GF-D8 (cell line): Measurements from ENCODE around the gene COIL.

Source experiments
- DNase-seq: peaks from one replicate; lab custom pipeline; 2025; lab: John Stamatoyannopoulos, UW

The COIL gene

DNA sequence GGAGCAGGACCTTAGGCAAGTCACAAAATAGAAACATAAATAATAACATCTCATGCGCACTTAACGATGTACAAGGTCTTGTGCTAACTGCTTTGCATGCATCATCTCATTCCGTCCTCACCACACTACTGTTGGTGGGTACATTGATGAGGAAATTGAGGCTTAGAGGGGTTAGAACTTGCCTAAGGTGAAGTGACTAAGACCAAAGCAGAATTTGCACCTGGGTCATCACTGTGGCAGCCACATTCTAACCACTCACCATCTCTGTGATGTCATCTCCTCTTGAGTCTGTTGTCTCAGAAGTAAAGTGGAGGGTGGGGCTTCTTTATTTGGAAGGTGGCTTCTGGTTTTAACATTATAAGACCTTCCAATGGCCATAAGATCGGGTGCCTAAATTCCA lies 26.6 kb downstream of the COIL start:
- no peak for DNase-seq

GRCh38 chr17:56933868-56934267 lies 27.0 kb downstream of the COIL start:
- DNase-seq = no peak

DNA sequence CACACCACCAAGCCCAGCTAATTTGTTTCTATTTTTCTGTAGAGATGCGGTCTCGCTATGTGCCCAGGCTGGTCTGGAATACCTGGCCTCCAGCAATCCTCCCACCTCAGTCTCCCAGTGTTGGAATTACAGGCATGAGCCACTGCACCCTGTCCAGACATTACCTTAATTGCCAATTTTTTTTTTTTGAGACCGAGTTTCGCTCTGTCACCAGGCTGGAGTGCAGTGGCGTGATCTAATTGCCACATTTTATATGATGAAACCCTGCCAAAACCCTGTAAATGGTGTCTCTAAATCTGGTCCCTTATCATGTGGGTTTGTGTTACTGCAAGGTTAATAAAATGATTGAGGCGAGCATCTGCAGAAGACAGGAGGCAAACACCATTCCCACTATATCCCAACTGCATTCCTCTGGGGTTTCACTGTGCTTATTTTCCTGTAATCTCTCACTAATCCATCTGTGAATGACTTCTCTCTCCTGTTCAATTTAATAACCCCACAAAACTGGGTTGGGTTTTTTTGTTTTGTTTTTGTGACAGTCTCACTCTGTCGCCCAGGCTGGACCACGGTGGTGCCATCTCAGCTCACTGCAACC lies 27.6 kb downstream of the COIL start:
- DNase-seq = no peak

DNA sequence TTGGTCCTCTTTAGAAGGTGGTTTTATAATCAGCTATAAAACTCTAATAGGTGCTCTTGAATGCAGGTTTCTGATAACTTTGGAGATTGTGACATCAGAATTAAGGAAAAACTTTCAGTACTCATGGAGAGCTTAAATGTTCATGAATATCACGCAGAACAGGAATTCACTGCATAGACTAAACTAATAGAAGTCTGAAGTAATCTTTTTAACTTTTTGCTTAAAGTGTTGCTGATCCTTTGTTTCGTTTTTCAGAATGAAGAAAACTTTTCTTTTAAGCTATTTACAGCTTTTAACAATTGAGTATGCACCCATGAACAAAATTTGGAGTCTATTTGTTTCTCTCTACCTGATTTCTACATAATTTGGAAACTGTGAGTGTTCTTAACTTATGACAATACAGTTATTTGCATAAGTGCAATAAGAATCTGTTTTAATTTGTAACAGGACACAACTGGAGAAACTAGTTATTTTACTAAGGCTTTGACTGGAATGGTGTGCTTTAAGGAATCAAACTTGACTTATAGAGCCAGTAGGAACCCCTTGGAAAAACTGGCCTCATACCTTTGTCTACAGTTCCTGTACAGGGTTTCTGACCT lies 30.0 kb downstream of the COIL start:
- no peak for DNase-seq

DNA sequence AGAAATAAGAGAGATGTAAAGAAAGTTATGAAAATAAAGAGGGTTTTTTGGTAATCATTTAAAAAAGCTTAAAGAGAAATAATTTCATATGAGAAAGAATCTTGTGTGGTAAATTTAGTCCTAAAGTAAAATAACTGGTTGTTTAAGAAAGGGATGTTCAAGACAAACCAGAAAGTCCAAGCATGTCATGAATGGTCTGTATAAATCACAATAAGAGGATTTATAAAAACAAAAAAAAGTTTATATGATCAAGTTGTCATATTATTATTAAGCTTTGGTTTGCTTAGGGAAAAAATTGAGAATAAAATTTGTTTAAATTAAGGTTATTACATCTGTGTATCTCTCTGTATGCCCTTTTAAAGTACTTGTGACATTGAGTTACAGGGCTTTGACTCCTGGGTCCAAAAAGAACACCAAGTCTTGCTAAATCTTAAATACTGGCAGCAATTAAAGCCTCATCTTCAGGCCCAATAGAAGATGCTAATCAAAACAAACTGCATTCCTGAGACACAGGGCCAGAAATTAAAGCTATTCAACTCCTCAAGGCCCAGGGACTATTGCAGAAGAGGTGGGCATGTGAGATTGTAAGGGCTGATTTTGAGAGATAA lies 31.4 kb downstream of the COIL start:
- no peak for DNase-seq

- DNase-seq = no peak
These were observed 32.3 kb downstream of the COIL start for GRCh38 chr17:56928586-56928985.

DNA sequence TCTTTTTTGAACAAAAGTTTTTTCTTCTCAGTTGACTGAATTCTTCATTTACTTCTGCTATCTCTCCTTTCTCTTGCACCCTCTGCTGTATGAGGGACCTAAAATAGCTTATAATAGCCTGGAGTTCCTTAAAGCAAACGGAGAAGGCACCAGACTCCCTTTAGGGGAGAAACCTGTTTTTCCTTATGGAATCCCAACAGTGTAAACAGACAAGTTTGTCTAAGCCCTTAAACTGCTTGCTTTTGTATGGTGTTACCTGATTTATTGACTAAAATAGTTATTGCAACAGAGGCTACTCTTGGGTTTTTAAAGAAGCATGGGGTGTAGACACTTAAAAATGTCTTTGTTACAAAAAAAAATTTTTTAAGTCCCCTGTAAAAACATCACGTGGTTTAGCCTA lies 34.1 kb downstream of the COIL start:
- no peak for DNase-seq

DNA sequence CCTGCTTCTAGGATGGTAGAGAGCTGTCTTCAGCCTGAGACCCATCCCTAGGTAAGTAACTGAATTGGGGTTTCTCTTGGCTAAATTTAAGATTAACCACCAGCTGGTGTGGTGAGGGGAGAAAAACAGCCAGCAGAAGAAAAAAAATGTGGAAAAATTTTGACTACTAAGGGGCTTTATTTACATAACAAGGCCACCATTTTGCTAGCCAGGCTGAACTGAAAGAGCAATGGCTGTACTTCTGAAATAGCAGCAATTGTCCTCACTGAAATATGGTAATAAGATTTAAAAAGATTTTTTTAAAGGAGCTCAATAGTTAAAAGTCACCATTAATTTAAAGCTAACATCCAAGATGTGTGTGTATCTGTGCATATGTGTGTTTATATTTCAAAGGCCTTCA lies 34.6 kb downstream of the COIL start:
- DNase-seq = no peak

DNA sequence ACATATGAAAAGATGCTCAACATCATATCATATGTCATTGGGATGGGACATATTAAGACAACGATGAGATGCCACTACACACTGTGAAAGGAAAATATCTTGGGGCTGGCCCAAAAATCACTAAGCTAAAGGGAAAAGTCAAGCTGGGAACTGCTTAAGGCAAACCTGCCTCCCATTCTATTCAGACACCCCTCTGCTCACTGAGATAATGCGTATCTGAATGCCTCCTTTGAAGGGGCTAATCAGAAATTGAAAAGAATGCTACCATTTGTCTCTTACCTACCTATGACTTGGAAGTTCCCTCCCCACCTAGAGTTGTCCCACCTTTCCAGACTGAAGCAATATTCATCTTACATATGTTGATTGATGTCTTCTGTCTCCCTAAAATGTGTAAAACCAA lies 35.8 kb downstream of the COIL start:
- DNase-seq = no peak

- DNase-seq = peak; percentile 15
These were observed 41.1 kb downstream of the COIL start for GRCh38 chr17:56919717-56920116.

GRCh38 chr17:56918916-56919315 lies 41.9 kb downstream of the COIL start:
- peak; percentile 96 for DNase-seq

GRCh38 chr17:56917559-56918296 lies 43.1 kb downstream of the COIL start:
- no peak for DNase-seq

DNA sequence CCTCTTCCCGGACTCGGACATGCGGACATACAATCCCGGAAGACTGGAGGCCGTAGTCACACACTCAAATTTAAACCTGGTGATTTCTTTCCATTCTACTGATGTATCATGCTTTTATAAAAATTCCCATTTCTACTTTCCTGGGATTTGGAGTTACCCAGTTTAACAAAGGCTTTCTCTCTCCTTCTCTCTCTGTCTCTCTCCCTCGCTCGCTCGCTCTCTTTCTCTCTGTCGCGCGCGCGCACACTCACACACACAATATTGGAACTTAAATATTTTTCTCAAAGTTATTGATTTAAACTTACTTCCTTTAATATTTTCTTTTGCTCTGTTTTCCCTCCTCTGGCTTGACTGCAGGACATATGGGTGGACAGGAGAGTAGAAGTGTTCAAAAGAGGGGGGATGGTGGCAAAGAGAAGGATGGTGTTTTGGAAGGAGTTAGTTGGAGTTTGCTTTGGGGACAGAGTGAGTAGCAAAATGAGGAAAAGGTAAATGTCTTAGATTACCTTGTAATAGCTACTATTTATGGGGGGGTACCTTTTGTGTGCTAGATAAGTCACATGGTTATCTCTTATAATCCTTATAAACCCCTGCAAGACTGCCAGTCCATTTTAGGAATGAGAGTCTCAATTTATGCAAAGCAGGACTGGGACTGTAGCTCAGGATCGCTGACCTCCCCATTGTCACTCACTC lies 46.1 kb downstream of the COIL start:
- peak; percentile 35 for DNase-seq

GRCh38 chr17:56913867-56914580 lies 46.8 kb downstream of the COIL start, which contains the start of gene TRIM25:
TSS of gene TRIM25 (minus strand) at chr17:56914049. CDS start at chr17:56913988, 61 bp downstream.
- DNase-seq = peak; percentile 71

GRCh38 chr17:56913353-56913866 lies 47.4 kb downstream of the COIL start:
- no peak for DNase-seq

GRCh38 chr17:56913000-56913311 lies 47.9 kb downstream of the COIL start:
- DNase-seq = no peak

DNA sequence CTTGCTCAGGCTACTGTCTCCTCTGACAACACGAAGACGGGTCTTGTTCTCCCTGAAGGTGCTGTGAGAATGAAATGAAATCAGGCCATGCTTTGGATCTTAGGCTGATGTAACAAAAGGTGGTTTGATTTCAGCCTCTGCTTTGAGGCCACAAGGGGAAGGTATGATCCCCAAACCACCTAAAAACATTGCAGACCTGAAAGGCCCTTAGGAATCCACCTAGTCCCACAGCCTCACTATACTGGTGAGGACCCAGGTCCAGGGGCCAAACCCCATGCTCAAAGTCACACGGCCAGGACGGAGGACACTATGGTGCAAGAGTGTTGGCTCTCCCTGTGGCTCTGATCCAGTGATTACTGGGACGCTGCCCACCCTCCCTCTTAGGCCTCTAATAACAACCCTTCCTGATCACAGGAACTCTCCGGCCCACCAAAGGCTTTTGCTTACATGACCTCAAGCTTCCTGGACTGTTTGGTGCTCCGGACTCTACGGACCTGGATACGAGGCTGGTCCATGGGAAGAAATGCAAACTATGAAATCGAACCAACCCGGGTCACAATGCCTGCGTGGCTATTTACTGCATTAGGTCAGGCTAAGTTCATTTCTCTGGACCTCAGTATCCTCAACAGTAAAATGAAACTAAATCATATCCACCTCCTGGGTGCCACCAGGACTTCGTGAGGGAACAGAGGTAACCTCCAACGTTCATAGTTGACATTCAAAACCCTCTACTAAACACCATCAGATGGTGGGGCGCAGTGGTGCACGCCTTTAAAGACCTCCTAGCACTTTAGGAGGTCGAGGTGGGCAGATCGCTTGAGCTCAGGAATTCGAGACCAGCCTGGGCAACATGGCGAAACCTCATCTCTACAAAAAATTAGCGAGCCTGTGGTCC lies 48.5 kb downstream of the COIL start:
- DNase-seq = no peak

- DNase-seq = no peak
These were observed 50.2 kb downstream of the COIL start for GRCh38 chr17:56910509-56911235.

- DNase-seq = no peak
These were observed 50.9 kb downstream of the COIL start for GRCh38 chr17:56909742-56910508.
